Urinary bladder (tissue), 4 donors: Measurements from ENCODE around the gene PRTFDC1. TPM values are rescaled to one million over a fixed set of nuclear protein-coding genes. Genes with fewer than 3 reads are reported as not detected.

Experiments used
- DNase-seq: peaks from one replicate; pipeline ENCODE4 v3.0.0-alpha.2; 2015; ENCODE audit errors: extremely low spot score
- H3K27ac ChIP-seq: one replicate; pipeline ENCODE4 v1.5.1; 2013; ENCODE audit warnings: low read depth, mild to moderate bottlenecking, moderate library complexity
- H3K36me3 ChIP-seq: one replicate; pipeline ENCODE4 v1.6.1; 2013; ENCODE audit warnings: mild to moderate bottlenecking, moderate library complexity; ENCODE audit not compliant: insufficient read depth
- H3K4me1 ChIP-seq: one replicate; pipeline ENCODE4 v1.6.1; 2013; ENCODE audit warnings: mild to moderate bottlenecking, moderate library complexity; ENCODE audit not compliant: insufficient read depth
- H3K4me3 ChIP-seq: one replicate; pipeline ENCODE4 v1.5.1; 2013; ENCODE audit warnings: low read depth, low read length
- WGBS: extraction: QIAGEN DNeasy Blood & Tissue Kit; methylation state at CpG from one replicate; pipeline ENCODE4 v1.1.7; 2013; 5-methylcytosine and 5-hydroxymethylcytosine counted together
- polyA plus RNA-seq: library from polyadenylated mRNA; stranded (reverse); fragments of 200-250 nt; gene quantifications from one replicate; pipeline ENCODE4 v1.2.3, GENCODE V29; 2013
- total RNA-seq: library from RNA; depleted of rRNA; stranded (reverse); fragments of >200 nt; gene quantifications from one replicate; pipeline ENCODE4 v1.2.3, GENCODE V29; 2014
- donor health status: healthy with polysubstance abuse.
- donor health status: healthy.

PRTFDC1 gene
- 29.2 TPM for total RNA-seq
- polyA plus RNA-seq: 14.6 TPM

- peak; percentile 31 for DNase-seq
- WGBS: under 1% methylated on average over 56 of the region's 56 CpGs
- H3K4me3 ChIP-seq: peak within 1 kb of the TSS; percentile 72
- no peaks in the 10 kb centered on the region for H3K4me1 ChIP-seq
- peak within 1 kb of the TSS; percentile 87 for H3K27ac ChIP-seq
- no peaks in the 10 kb centered on the region for H3K36me3 ChIP-seq
Observed at GRCh38 chr10:24952143-24952706, at the start of gene PRTFDC1. Gene PRTFDC1, minus strand, starts transcription at chr10:24952606. Its CDS starts 31 bp downstream, at chr10:24952575.

GRCh38 chr10:24998044-24998443, 45.6 kb upstream of the PRTFDC1 start:
- H3K27ac ChIP-seq: no peak overlapping the region
- no peaks in the 10 kb centered on the region for H3K4me1 ChIP-seq
- DNase-seq: no peak
- no peak overlapping the region for H3K4me3 ChIP-seq
- 91% methylated on average over 3 of the region's 3 CpGs for WGBS
- no peaks in the 10 kb centered on the region for H3K36me3 ChIP-seq

GRCh38 chr10:24995072-24995471, 42.7 kb upstream of the PRTFDC1 start:
- no peak overlapping the region for H3K4me3 ChIP-seq
- DNase-seq: no peak
- H3K27ac ChIP-seq: no peak overlapping the region
- no peaks in the 10 kb centered on the region for H3K4me1 ChIP-seq
- H3K36me3 ChIP-seq: no peaks in the 10 kb centered on the region

GRCh38 chr10:24993237-24993958, 41.0 kb upstream of the PRTFDC1 start:
- Histone ChIP-seq H3K4me3 (no peak overlapping the region), H3K4me1 (no peaks in the 10 kb centered on the region), H3K36me3 (no peaks in the 10 kb centered on the region), H3K27ac (no peak overlapping the region)
- DNase-seq: no peak
- WGBS: 97% methylated on average over 1 of the region's 1 CpG

- Histone ChIP-seq H3K4me1 (no peaks in the 10 kb centered on the region), H3K27ac (no peak overlapping the region), H3K36me3 (no peaks in the 10 kb centered on the region), H3K4me3 (no peak overlapping the region)
- 87% methylated on average over 3 of the region's 3 CpGs for WGBS
- no peak for DNase-seq
Observed at GRCh38 chr10:24992512-24993133, 40.2 kb upstream of the PRTFDC1 start.

- no peak overlapping the region for H3K4me3 ChIP-seq
- no peaks in the 10 kb centered on the region for H3K4me1 ChIP-seq
- H3K27ac ChIP-seq: no peak overlapping the region
- no peak for DNase-seq
- 92% methylated on average over 13 of the region's 13 CpGs for WGBS
- H3K36me3 ChIP-seq: no peaks in the 10 kb centered on the region
Observed at GRCh38 chr10:24991298-24991697, 38.9 kb upstream of the PRTFDC1 start.

- Histone ChIP-seq H3K4me1 (no peaks in the 10 kb centered on the region), H3K4me3 (no peak overlapping the region), H3K36me3 (no peaks in the 10 kb centered on the region), H3K27ac (no peak overlapping the region)
- no peak for DNase-seq
- WGBS: 22% methylated on average over 1 of the region's 1 CpG
Observed at GRCh38 chr10:24989867-24990266, 37.5 kb upstream of the PRTFDC1 start.

GRCh38 chr10:24988831-24989640, 36.6 kb upstream of the PRTFDC1 start:
- no peak for DNase-seq
- Histone ChIP-seq H3K4me1 (no peaks in the 10 kb centered on the region), H3K4me3 (no peak overlapping the region), H3K36me3 (no peaks in the 10 kb centered on the region), H3K27ac (no peak overlapping the region)
- 77% methylated on average over 12 of the region's 12 CpGs for WGBS

- no peak for DNase-seq
- no peaks in the 10 kb centered on the region for H3K4me1 ChIP-seq
- H3K36me3 ChIP-seq: no peaks in the 10 kb centered on the region
- WGBS: 53% methylated on average over 3 of the region's 3 CpGs
- H3K27ac ChIP-seq: no peak overlapping the region
- H3K4me3 ChIP-seq: no peak overlapping the region
Observed at GRCh38 chr10:24984906-24985305, 32.5 kb upstream of the PRTFDC1 start.

- H3K4me1 ChIP-seq: no peaks in the 10 kb centered on the region
- H3K27ac ChIP-seq: no peak overlapping the region
- WGBS: 70% methylated on average over 3 of the region's 3 CpGs
- H3K4me3 ChIP-seq: no peak overlapping the region
- DNase-seq: no peak
- H3K36me3 ChIP-seq: no peaks in the 10 kb centered on the region
Observed at GRCh38 chr10:24983946-24984345, 31.5 kb upstream of the PRTFDC1 start.

GRCh38 chr10:24983130-24983529, 30.7 kb upstream of the PRTFDC1 start:
- no peaks in the 10 kb centered on the region for H3K36me3 ChIP-seq
- H3K27ac ChIP-seq: no peak overlapping the region
- no peak overlapping the region for H3K4me3 ChIP-seq
- WGBS: 92% methylated on average over 4 of the region's 4 CpGs
- H3K4me1 ChIP-seq: no peaks in the 10 kb centered on the region
- DNase-seq: no peak

GRCh38 chr10:24982319-24983112, 30.1 kb upstream of the PRTFDC1 start:
- Histone ChIP-seq H3K4me1 (no peaks in the 10 kb centered on the region), H3K27ac (no peak overlapping the region), H3K36me3 (no peaks in the 10 kb centered on the region), H3K4me3 (no peak overlapping the region)
- DNase-seq: no peak
- 84% methylated on average over 1 of the region's 1 CpG for WGBS

- no peaks in the 10 kb centered on the region for H3K36me3 ChIP-seq
- DNase-seq: no peak
- H3K27ac ChIP-seq: no peak overlapping the region
- no peaks in the 10 kb centered on the region for H3K4me1 ChIP-seq
- no peak overlapping the region for H3K4me3 ChIP-seq
- 67% methylated on average over 5 of the region's 5 CpGs for WGBS
Observed at GRCh38 chr10:24981161-24981710, 28.8 kb upstream of the PRTFDC1 start.
